Right lobe of liver (tissue), 6 donors: ENCODE results near the gene NUP85. TPM values are rescaled to one million over a fixed set of nuclear protein-coding genes. Genes with fewer than 3 reads are reported as not detected.
"Not testable (repeated sequence)": the region's sequence is repeated elsewhere in the genome, so short reads cannot be mapped to it uniquely, and the experiment has no call there.

Experiments
- ATAC-seq, 4 donors: fragments of 200-7000 bp; cut with Tn5 transposase; one replicate each; pipeline ENCODE4 v1.9.1; 2020; ENCODE audit warnings: mild to moderate bottlenecking in 4 of 4, moderate library complexity in 4 of 4
- DNase-seq, 3 donors: peaks; one replicate each; pipeline ENCODE4 v3.0.0-alpha.2; 2020
- H3K27ac ChIP-seq, 3 donors: fragments of 200-600 bp; one replicate each; pipeline ENCODE4 v1.8.0; 2022
- H3K27me3 ChIP-seq, 2 donors: fragments of 200-600 bp; one replicate each; pipeline ENCODE4 v1.8.0; 2022
- H3K36me3 ChIP-seq, 4 donors: fragments of 200-600 bp; sonication (generic) in 1 of 4; one replicate each; pipeline versions ENCODE4 v1.5.1 to v1.8.0; 2017 to 2022; ENCODE audit warnings: control low read depth in 1 of 4
- H3K4me1 ChIP-seq, 4 donors: fragments of 200-600 bp; sonication (generic) in 1 of 4; one replicate each; pipeline versions ENCODE4 v1.5.1 to v1.8.0; 2017 to 2022; ENCODE audit warnings: control low read depth in 1 of 4
- H3K4me3 ChIP-seq, 3 donors: fragments of 200-600 bp; one replicate each; pipeline ENCODE4 v1.8.0; 2022
- H3K9me3 ChIP-seq, 4 donors: fragments of 200-600 bp; sonication (generic) in 1 of 4; one replicate each; pipeline versions ENCODE4 v1.5.1 to v1.8.0; 2017 to 2022; ENCODE audit warnings: control low read depth in 1 of 4
- POLR2A ChIP-seq: fragments of 450-650 bp; IDR thresholded peaks from one replicate; pipeline ENCODE4 v1.6.1; 2017; ENCODE audit warnings: antibody characterized with exemption, mild to moderate bottlenecking
- WGBS: methylation state at CpG from one replicate; pipeline ENCODE4 v1.1.6; 2018; ENCODE audit warnings: low coverage, low lambda C conversion rate; ENCODE audit not compliant: insufficient coverage; ENCODE audit errors: missing lambda C conversion rate; 5-methylcytosine and 5-hydroxymethylcytosine counted together
- intact Hi-C, 2 donors: fragments of 100-400 bp; cut with DNase I; formaldehyde crosslinking; loops; one replicate each; pipeline versions ENCODE4 v1.11.2 to v1.14.1; 2022
- total RNA-seq, 6 experiments: library from RNA; depleted of rRNA in 2 of 6; stranded (reverse); fragments of >200 nt in 2 of 6; fragmentation: NEBNext Ultra II Directional in 3 of 6; extraction: Animal tissue kit (Norgen Biotek cat#: 25700) in 3 of 6; gene quantifications; one replicate each; pipeline versions ENCODE4 v1.1.0 to v1.2.4, GENCODE V29; 2016 to 2023
- TF ChIP-seq, protein P1 (sequence below), 4 donors: fragments of 200-600 bp in 3 of 4; fragments of 450-650 bp in 1 of 4; IDR thresholded peaks; one replicate each; pipeline versions ENCODE4 v1.5.1 to v1.8.0; 2016 to 2022; ENCODE audit warnings: antibody characterized with exemption in 4 of 4, mild to moderate bottlenecking in 2 of 4
- donor health status: DM: no; HTN: yes; CAD: no.
- donor health status: DM: no; HTN: no; CAD: no.
- donor health status: DM: no; HTN: no; CAD: no.
- donor health status: DM: no; HTN: yes; CAD: no.
- donor health status: DM: no; HTN: yes; CAD: no.

The NUP85 gene
- total RNA-seq, 6 experiments from 2014 or later = 15.3 to 32.8 (median 25.9) TPM

DNA sequence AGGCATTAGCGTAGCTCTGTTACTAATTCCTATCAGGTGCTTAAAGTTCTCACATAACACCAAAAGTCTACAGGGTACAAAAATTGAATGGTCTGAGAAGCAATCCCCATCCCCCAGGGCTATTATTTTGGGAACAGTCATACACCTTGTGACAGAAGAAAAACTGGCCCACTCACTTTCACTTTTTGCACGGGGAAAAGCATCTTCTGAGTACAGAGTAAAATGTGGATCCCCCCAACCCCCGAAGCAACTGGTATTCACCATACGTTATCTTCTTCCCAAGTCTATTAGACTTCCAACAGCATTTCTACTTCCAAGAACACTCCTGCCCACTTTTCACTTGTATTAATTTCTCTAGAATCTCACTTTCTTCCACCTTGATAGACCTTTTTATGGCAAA is 44.1 kb downstream of the NUP85 start:
- peaks cover 0 to 18% (median 7%) of the 10 kb centered on the region in 4 donors for H3K36me3 ChIP-seq
- TF ChIP-seq, protein P1, sequence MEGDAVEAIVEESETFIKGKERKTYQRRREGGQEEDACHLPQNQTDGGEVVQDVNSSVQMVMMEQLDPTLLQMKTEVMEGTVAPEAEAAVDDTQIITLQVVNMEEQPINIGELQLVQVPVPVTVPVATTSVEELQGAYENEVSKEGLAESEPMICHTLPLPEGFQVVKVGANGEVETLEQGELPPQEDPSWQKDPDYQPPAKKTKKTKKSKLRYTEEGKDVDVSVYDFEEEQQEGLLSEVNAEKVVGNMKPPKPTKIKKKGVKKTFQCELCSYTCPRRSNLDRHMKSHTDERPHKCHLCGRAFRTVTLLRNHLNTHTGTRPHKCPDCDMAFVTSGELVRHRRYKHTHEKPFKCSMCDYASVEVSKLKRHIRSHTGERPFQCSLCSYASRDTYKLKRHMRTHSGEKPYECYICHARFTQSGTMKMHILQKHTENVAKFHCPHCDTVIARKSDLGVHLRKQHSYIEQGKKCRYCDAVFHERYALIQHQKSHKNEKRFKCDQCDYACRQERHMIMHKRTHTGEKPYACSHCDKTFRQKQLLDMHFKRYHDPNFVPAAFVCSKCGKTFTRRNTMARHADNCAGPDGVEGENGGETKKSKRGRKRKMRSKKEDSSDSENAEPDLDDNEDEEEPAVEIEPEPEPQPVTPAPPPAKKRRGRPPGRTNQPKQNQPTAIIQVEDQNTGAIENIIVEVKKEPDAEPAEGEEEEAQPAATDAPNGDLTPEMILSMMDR (IDR thresholded peaks at IDR 0.05) = no peak
- TF ChIP-seq POLR2A = no peak
- H3K27me3 ChIP-seq = no peaks in the 10 kb centered on the region
- DNase-seq = no peak
- H3K27ac ChIP-seq = no peak overlapping the region
- no peaks in the 10 kb centered on the region for H3K9me3 ChIP-seq
- intact Hi-C loops = no loop called here
- H3K4me3 ChIP-seq = no peak overlapping the region
- no peak for ATAC-seq
- no peaks in the 10 kb centered on the region for H3K4me1 ChIP-seq
- WGBS = 75% methylated on average over 4 of the region's 4 CpGs

DNA sequence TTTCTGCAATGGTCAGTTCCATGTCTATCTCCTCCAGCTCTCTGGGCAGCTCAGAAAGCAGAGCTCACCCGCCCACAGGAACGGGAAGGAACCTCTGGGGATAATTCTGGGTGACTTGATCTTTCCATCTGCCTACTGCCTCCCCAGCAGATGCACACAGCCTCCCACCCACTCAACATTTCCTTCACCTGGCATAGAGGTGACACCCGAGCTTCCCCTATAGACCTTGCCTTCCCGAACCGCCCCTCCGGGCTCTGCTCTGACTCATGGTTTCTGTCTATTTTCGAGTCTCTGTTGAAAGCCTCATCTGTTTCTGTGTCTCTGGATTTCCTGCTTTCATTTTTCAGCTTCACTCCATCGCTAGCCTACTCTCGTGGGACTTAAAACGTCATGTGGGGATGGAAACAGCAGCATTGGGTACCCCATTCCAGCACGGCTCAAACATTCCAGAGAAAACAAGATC is 44.6 kb downstream of the NUP85 start:
- H3K36me3 ChIP-seq = peaks cover 0 to 13% (median 6%) of the 10 kb centered on the region in 4 donors
- H3K9me3 ChIP-seq = no peaks in the 10 kb centered on the region
- H3K4me1 ChIP-seq = no peaks in the 10 kb centered on the region
- 59% methylated on average over 11 of the region's 11 CpGs for WGBS
- DNase-seq (no peak), ATAC-seq (peak in 2 of 4 donors; percentile 20 to 33)
- TF ChIP-seq, protein P1 (IDR thresholded peaks at IDR 0.05) = no peak
- no peak for TF ChIP-seq POLR2A
- H3K27me3 ChIP-seq = no peaks in the 10 kb centered on the region
- H3K4me3 ChIP-seq = no peak overlapping the region
- H3K27ac ChIP-seq = no peak overlapping the region
- intact Hi-C loops = no loop called here

DNA sequence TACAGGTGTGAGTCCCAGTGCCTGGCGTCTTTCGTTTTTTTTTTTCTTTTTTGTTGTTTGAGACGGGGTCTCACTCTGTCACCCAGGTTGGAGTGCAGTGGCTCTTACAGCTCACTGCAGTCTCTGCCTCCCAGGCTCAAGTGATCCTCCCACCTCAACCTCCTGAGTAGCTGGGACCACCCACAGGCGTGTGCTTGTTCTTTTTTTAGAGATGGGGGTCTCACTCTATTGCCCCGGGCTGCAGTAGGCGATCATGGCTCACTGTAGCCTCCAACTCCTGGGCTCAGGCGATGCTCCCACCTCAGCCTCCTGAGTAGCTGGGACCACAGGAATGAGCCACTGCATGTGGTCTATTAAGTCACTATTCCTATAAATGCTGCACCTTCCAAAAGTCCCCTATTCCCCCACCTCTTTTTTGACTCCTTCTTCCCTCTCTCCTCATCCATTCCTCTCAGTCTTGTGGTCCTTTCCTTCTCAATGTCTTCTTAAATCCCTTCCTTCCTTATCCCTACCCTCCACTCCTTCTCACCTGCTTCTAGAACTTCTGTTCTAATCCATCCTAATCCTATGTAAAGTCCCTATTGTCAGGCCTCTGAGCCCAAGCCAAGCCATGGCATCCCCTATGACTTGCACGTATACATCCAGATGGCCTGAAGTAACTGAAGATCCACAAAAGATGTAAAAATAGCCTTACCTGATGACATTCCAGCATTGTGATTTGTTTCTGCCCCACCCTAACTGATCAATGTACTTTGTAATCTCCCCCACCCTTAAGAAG is 46.7 kb downstream of the NUP85 start:
- H3K36me3 ChIP-seq = no peaks in the 10 kb centered on the region
- ATAC-seq (no peak), DNase-seq (no peak)
- intact Hi-C loops = no loop called here
- no peaks in the 10 kb centered on the region for H3K27me3 ChIP-seq
- H3K4me1 ChIP-seq = no peaks in the 10 kb centered on the region
- no peak overlapping the region for H3K4me3 ChIP-seq
- H3K9me3 ChIP-seq = no peaks in the 10 kb centered on the region
- TF ChIP-seq, protein P1 (IDR thresholded peaks at IDR 0.05) = no peak
- no peak for TF ChIP-seq POLR2A
- WGBS = 90% methylated on average over 6 of the region's 8 CpGs
- H3K27ac ChIP-seq = no peak overlapping the region

DNA sequence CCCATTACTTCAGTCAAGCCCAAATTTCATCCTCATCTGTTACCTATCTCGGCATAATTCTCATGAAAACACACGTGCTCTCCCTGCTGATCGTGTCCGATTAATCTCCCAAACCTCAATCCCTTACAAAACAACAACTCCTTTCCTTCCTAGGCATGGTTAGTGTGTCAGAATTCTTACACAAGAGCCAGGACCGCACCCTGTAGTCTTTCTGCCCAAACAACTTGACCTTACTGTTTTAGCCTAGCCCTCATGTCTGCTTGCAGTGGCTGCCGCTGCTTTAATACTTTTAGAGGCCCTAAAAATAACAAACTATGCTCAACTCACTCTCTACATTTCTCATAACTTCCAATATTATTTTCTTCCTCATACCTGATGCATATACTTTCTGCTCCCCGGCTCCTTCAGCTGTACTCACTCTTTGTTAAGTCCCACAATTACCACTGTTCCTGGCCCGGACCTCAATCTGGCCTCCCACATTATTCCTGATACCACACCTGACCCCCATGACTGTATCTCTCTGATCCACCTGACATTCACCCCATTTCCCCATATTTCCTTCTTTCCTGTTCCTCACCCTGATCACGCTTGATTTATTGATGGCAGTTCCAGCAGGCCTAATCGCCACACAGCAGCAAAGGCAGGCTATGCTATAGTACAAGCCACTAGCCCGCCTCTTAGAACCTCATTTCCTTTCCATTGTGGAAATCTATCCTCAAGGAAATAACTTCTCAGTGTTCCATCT is 50.6 kb downstream of the NUP85 start:
- not testable (repeated sequence) for H3K27ac ChIP-seq

DNA sequence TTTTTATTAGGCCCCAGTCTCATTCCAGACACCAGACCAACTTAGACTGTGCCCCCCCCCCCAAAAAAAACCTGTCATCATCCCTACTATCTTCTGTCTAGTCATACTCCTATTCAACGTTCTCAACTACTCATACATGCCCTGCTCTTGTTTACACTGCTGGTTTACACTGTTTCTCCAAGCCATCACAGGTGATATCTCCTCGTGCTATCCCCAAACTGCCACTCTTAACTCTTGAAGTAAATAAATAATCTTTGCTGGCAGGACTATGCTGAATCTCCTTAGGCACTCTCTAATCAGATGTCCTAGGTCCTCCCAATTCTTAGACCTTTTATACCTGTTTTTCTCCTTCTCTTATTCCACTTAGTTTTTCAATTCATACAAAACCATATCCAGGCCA is 51.7 kb downstream of the NUP85 start:
- H3K36me3 ChIP-seq, H3K27me3 ChIP-seq, DNase-seq, H3K4me3 ChIP-seq, H3K9me3 ChIP-seq, H3K27ac ChIP-seq, ATAC-seq, intact Hi-C loops: not testable (repeated sequence)
- peaks cover 0 to 11% (median 3%) of the 10 kb centered on the region in 4 donors for H3K4me1 ChIP-seq
- WGBS = 29% methylated on average over 2 of the region's 2 CpGs

More for the DNA sequence above, 50.6 kb downstream of the NUP85 start:
- H3K27me3 ChIP-seq, H3K9me3 ChIP-seq, DNase-seq, intact Hi-C loops, ATAC-seq, H3K36me3 ChIP-seq, H3K4me3 ChIP-seq: not testable (repeated sequence)
- WGBS = 70% methylated on average over 4 of the region's 11 CpGs
- peaks cover 0 to 11% (median 2%) of the 10 kb centered on the region in 4 donors for H3K4me1 ChIP-seq
